Ishikawa (cell line): Measurements from ENCODE around the gene AFF2.

Source experiments
- CEBPB ChIP-seq: IDR thresholded peaks from 2 replicates; pipeline ENCODE4 v1.6.1; 2012
- EGR1 ChIP-seq: IDR thresholded peaks from 2 replicates; pipeline ENCODE4 v1.6.1; 2012
- MAX ChIP-seq: IDR thresholded peaks from 2 replicates; pipeline ENCODE4 v1.6.1; 2012
- REST ChIP-seq: IDR thresholded peaks from 2 replicates; pipeline ENCODE4 v1.6.1; 2012; ENCODE audit warnings: low read depth, mild to moderate bottlenecking
- TCF12 ChIP-seq: IDR thresholded peaks from 2 replicates; pipeline ENCODE4 v1.6.1; 2012; ENCODE audit warnings: low read depth
- TEAD4 ChIP-seq: IDR thresholded peaks from 2 replicates; pipeline ENCODE4 v1.6.1; 2012
- YY1 ChIP-seq: IDR thresholded peaks from 2 replicates; pipeline ENCODE4 v1.6.1; 2012; ENCODE audit warnings: low read depth

- TF ChIP-seq YY1 = no peak
- TF ChIP-seq TCF12 = no peak
- no peak for TF ChIP-seq CEBPB
- TF ChIP-seq REST = no peak
- no peak for TF ChIP-seq EGR1
- no peak for TF ChIP-seq MAX
- TF ChIP-seq TEAD4 = no peak
These were observed 124.6 kb downstream of the AFF2 start for GRCh38 chrX:148624951-148625474.
